GM12891 (cell line): ENCODE data around the gene ANKRD30A.
"Not testable (repeated sequence)": the region's sequence is repeated elsewhere in the genome, so short reads cannot be mapped to it uniquely, and the experiment has no call there.

Source experiments
- DNase-seq: peaks from one replicate; pipeline ENCODE4 v3.0.0; 2011; ENCODE audit warnings: low spot score; ENCODE audit not compliant: insufficient read length
- FAIRE-seq: peaks from 2 replicates; lab custom pipeline; 2011; peaks lifted over from hg19 to GRCh38; lab: Jason Lieb, UNC
- PAX5 ChIP-seq: IDR thresholded peaks from 2 replicates; pipeline ENCODE4 v1.6.1; 2011; ENCODE audit warnings: low read length, moderate library complexity, mild to moderate bottlenecking; ENCODE audit not compliant: insufficient read depth, severe bottlenecking
- POLR2A ChIP-seq: IDR thresholded peaks from 2 replicates; pipeline ENCODE4 v1.6.1; 2011; ENCODE audit warnings: low read depth, low read length, control low read depth
- POLR2AphosphoS5 ChIP-seq: IDR thresholded peaks from 2 replicates; pipeline ENCODE4 v1.6.1; 2011; ENCODE audit warnings: low read depth, low read length, control low read depth
- POU2F2 ChIP-seq: IDR thresholded peaks from 2 replicates; pipeline ENCODE4 v1.6.1; 2011; ENCODE audit warnings: low read depth, mild to moderate bottlenecking, control low read depth, low read length, moderate library complexity
- SPI1 ChIP-seq: IDR thresholded peaks from 2 replicates; pipeline ENCODE4 v1.6.1; 2011; ENCODE audit warnings: low read depth, low read length, control low read depth
- TAF1 ChIP-seq: IDR thresholded peaks from 2 replicates; pipeline ENCODE4 v1.6.1; 2011; ENCODE audit warnings: low read depth, low read length, control low read depth

ANKRD30A gene

DNA sequence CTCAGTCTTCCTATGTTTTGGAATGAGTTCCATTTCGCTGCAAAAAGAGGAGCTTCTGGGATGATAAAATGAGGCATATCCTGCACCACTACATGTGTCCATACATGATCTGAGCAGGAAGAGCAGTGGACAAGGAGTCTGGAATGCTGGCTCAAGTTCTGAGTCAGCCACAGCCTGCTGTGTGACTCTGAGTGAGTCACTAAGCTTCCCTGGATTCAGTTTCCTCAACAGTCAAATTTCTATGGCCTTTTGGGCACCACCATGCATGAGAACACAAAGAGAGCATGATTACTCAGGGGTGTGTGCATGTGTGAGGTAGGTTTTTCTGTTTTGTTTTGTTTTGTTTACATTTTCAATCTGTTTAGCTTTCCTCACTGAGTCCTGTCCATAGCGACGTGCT lies 254.6 kb downstream of the ANKRD30A start:
- FAIRE-seq (no peak), DNase-seq (no peak)
- no peak for TF ChIP-seq PAX5
- no peak for TF ChIP-seq SPI1
- no peak for TF ChIP-seq POLR2AphosphoS5
- no peak for TF ChIP-seq TAF1
- TF ChIP-seq POU2F2, result no peak
- no peak for TF ChIP-seq POLR2A

GRCh38 chr10:37381271-37381670 lies 255.9 kb downstream of the ANKRD30A start:
- DNase-seq (no peak), FAIRE-seq (no peak)
- TF ChIP-seq POLR2AphosphoS5 (no peak), POLR2A (no peak), POU2F2 (no peak), PAX5 (no peak), SPI1 (no peak), TAF1 (no peak)

DNA sequence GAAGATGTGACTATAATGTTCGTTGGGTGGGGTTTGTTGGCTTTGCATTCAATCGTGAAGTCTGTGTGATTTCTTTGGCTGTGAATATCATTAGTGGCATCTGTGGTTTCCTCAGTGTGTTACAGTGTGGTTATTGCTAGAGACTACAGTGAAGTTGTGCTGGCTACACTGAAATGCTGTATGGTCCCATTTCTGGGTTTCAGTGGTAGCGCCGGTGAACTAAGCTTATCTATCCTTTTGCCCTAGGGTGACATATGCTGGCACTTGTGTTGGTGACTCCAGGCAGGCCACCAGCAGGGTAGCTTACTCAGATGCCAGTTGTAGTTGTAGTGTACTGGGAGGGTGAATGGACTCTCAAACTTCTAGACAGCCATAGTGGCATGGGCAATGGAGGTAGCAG lies 259.5 kb downstream of the ANKRD30A start:
- DNase-seq (no peak), FAIRE-seq (no peak)
- TF ChIP-seq POLR2A (no peak), TAF1 (no peak), PAX5 (no peak), POLR2AphosphoS5 (no peak), SPI1 (no peak), POU2F2 (no peak)

GRCh38 chr10:37390926-37391325 lies 265.5 kb downstream of the ANKRD30A start:
- DNase-seq (no peak), FAIRE-seq (no peak)
- no peak for TF ChIP-seq POU2F2

DNA sequence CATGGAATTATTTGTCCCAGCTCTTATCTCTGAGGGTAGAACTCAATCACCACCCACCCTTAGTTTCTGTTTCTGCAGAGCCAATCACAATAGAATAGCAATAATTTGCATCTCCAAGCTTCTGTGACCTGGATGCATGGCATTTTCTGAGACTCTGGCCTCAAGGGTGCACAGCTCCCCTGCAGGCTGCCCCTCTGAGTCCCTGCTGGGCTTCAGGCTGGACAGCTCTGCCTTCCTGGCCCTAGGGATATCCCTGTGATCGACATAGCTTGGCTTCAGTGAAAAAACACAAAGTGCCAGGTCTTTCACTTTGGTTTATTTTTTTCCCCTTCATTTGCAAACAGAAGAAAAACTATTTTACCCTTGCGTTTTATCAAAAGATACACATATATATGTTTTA lies 275.4 kb downstream of the ANKRD30A start:
- FAIRE-seq, DNase-seq: not testable (repeated sequence)

DNA sequence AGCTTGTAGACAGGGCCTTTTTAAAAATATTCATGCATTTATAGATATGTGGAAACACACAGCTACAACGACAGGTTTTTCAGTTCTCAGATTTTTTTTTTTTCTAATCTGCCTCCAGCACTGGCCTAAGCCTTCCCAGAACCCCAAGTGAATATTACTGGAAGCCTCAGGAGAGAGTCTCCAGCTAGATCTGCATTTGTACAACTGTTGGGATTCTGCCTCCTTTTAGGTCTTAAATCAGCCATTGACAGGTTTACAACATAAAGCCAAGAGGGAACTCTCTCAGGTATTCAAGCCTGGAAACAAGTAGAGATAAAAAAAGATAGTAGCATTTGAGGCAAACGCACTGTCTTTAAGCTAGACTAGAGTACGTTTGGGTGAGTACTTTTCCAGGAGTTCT lies 275.8 kb downstream of the ANKRD30A start:
- DNase-seq, result no peak
- FAIRE-seq, result no peak
- TF ChIP-seq POLR2A (no peak), SPI1 (no peak), PAX5 (no peak), POU2F2 (no peak), TAF1 (no peak), POLR2AphosphoS5 (no peak)

GRCh38 chr10:37403776-37404175 lies 278.4 kb downstream of the ANKRD30A start:
- no peak for DNase-seq
- FAIRE-seq, result no peak
- TF ChIP-seq POLR2AphosphoS5 (no peak), POU2F2 (no peak), SPI1 (no peak), POLR2A (no peak), TAF1 (no peak), PAX5 (no peak)
